HL-60 (cell line): ENCODE data around the gene LHX2.

Experiments
- DNase-seq, 2 experiments: peaks; one replicate each; pipeline ENCODE4 v3.0.0-alpha.2; 2010 to 2020; ENCODE audit warnings: low read depth in 1 of 2, low spot score in 1 of 2
- H3K27ac ChIP-seq: fragments of 250-450 bp; sonication (Bioruptor Pico); replicated peaks from 2 replicates; pipeline ENCODE4 v1.5.1; 2020; ENCODE audit warnings: mild to moderate bottlenecking, moderate library complexity
- H3K27me3 ChIP-seq: fragments of 250-450 bp; sonication (Bioruptor Pico); 2 replicates; pipeline ENCODE4 v1.5.1; 2021; ENCODE audit warnings: mild to moderate bottlenecking, moderate library complexity; ENCODE audit not compliant: insufficient read depth, poor library complexity, severe bottlenecking
- H3K4me3 ChIP-seq: replicated peaks from 2 replicates; pipeline ENCODE4 v1.5.1; 2011; ENCODE audit warnings: mild to moderate bottlenecking, control low read depth, low read length; ENCODE audit not compliant: insufficient read depth
- GABPA ChIP-seq: IDR thresholded peaks from 2 replicates; pipeline ENCODE4 v1.6.1; 2012; ENCODE audit warnings: low read depth
- POLR2AphosphoS5 ChIP-seq: IDR thresholded peaks from 2 replicates; pipeline ENCODE4 v1.6.1; 2012; ENCODE audit warnings: low read depth
- SPI1 ChIP-seq: IDR thresholded peaks from 2 replicates; pipeline ENCODE4 v1.6.1; 2012; ENCODE audit warnings: low read depth, mild to moderate bottlenecking, borderline replicate concordance
- TF ChIP-seq, protein P1 (sequence below): IDR thresholded peaks from one replicate; pipeline ENCODE4 v1.5.1; 2011; ENCODE audit warnings: low read length, control low read depth, inconsistent platforms; ENCODE audit not compliant: insufficient read depth
- TF ChIP-seq, protein P2 (sequence below): IDR thresholded peaks from 2 replicates; pipeline ENCODE4 v1.6.1; 2012; ENCODE audit warnings: low read depth; ENCODE audit not compliant: insufficient replicate concordance

LHX2 gene

DNA sequence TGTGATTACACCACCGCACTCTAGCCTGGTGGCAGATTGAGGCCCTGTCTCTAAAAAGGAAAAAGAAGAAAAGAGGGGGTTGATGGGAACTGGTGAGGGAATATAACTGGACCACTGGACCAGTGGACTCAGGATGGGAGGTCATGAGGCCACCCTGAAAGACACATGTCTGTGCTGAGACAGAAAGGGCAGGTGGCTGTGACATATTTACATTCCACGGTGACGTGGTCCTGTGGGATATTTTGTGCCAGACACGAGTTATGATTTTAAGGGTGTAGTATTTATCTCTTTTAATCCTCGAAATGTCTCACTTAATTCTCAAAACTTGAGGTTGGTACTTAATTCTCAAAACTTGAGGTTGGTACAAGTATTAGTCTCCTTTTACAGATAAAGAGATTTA is 32.9 kb downstream of the LHX2 start:
- TF ChIP-seq, protein P1, sequence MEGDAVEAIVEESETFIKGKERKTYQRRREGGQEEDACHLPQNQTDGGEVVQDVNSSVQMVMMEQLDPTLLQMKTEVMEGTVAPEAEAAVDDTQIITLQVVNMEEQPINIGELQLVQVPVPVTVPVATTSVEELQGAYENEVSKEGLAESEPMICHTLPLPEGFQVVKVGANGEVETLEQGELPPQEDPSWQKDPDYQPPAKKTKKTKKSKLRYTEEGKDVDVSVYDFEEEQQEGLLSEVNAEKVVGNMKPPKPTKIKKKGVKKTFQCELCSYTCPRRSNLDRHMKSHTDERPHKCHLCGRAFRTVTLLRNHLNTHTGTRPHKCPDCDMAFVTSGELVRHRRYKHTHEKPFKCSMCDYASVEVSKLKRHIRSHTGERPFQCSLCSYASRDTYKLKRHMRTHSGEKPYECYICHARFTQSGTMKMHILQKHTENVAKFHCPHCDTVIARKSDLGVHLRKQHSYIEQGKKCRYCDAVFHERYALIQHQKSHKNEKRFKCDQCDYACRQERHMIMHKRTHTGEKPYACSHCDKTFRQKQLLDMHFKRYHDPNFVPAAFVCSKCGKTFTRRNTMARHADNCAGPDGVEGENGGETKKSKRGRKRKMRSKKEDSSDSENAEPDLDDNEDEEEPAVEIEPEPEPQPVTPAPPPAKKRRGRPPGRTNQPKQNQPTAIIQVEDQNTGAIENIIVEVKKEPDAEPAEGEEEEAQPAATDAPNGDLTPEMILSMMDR = no peak
- TF ChIP-seq, protein P2, sequence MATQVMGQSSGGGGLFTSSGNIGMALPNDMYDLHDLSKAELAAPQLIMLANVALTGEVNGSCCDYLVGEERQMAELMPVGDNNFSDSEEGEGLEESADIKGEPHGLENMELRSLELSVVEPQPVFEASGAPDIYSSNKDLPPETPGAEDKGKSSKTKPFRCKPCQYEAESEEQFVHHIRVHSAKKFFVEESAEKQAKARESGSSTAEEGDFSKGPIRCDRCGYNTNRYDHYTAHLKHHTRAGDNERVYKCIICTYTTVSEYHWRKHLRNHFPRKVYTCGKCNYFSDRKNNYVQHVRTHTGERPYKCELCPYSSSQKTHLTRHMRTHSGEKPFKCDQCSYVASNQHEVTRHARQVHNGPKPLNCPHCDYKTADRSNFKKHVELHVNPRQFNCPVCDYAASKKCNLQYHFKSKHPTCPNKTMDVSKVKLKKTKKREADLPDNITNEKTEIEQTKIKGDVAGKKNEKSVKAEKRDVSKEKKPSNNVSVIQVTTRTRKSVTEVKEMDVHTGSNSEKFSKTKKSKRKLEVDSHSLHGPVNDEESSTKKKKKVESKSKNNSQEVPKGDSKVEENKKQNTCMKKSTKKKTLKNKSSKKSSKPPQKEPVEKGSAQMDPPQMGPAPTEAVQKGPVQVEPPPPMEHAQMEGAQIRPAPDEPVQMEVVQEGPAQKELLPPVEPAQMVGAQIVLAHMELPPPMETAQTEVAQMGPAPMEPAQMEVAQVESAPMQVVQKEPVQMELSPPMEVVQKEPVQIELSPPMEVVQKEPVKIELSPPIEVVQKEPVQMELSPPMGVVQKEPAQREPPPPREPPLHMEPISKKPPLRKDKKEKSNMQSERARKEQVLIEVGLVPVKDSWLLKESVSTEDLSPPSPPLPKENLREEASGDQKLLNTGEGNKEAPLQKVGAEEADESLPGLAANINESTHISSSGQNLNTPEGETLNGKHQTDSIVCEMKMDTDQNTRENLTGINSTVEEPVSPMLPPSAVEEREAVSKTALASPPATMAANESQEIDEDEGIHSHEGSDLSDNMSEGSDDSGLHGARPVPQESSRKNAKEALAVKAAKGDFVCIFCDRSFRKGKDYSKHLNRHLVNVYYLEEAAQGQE = no peak
- TF ChIP-seq GABPA = no peak
- no peak for TF ChIP-seq SPI1
- no peak for TF ChIP-seq POLR2AphosphoS5
- peaks cover 13% of the 10 kb centered on the region for H3K27me3 ChIP-seq

DNA sequence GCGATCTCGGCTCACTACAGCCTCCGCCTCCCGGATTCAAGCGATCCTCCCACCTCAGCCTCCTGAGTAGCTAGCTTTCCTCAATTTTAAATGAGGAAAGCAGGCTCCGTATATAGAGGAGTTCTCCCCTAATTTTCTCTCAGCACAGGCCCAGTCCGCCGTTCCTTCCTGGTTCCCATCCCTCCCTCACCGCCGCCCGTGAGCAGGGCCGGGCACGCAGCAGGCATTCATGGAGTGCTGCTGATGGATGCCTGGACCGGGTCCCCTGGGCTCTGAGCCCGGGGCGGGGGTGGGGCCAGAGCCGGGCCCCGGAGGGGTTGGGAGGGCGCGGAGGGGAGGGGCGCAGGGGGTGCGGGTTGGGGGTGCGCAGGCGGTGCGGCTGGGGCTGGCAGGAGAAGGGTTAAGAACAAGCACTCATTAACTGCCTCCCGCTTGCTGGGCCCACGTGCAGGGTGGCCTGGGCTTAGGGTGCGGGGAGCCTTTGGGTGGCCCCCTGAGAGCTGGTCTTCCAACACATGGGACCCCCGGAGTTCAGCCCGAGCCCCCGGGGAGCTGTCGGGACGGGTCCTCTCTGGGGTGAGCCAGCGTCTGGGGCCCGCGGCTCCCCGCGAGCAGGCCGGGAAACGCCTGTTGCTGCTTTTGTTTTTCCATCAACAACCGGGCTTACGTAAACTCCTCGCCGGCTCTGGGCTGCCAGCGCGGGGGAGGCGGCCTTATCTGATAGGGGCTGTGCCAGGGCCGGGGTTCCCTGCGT is 33.7 kb downstream of the LHX2 start:
- DNase-seq = peak in 1 of 2 experiments; percentile 34
- peak overlapping the region; percentile 22; the same call in 1 of the 2 replicates for H3K4me3 ChIP-seq
- TF ChIP-seq, protein P2 = no peak
- TF ChIP-seq GABPA = no peak
- no peak for TF ChIP-seq POLR2AphosphoS5
- TF ChIP-seq, protein P1 = no peak
- TF ChIP-seq SPI1 = no peak
- H3K27me3 ChIP-seq = peaks cover 13% of the 10 kb centered on the region
- no peak overlapping the region for H3K27ac ChIP-seq

More for the DNA sequence above, 32.9 kb downstream of the LHX2 start:
- Histone ChIP-seq H3K4me3 (no peak overlapping the region), H3K27ac (no peak overlapping the region)
- no peak for DNase-seq

DNA sequence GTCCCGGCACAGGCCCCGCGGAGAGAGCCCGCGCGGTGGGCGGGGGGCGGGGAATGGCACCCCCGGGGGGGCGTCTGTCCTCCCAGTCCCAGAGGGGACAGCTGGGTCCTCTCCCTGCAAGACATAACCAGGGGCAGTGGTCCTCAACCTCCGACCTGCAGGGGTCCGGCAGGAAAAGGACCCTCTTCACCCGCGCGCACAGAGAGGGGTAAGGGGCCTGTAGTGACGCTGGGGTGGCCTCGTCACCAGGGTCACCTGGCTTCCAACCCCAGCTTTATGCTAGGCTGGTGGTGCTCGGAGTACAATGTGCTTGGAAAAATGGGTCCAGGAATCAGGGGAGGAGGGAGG is 34.2 kb downstream of the LHX2 start:
- Histone ChIP-seq H3K27me3 (peaks cover 13% of the 10 kb centered on the region), H3K4me3 (no peak overlapping the region; the same call in 1 of the 2 replicates), H3K27ac (no peak overlapping the region)
- TF ChIP-seq POLR2AphosphoS5 (no peak), GABPA (no peak), SPI1 (no peak)
- TF ChIP-seq, protein P2 = no peak
- TF ChIP-seq, protein P1 = no peak
- DNase-seq = no peak
